OCI-LY3 (cell line): ENCODE data around the gene SPOUT1.
"Not testable (repeated sequence)": the region's sequence is repeated elsewhere in the genome, so short reads cannot be mapped to it uniquely, and the experiment has no call there.

Experiments used
- CTCF ChIP-seq: fragments of 200-600, 300-600 bp; sonication (generic); IDR thresholded peaks from 2 replicates; pipeline ENCODE4 v1.5.1; 2014; ENCODE audit warnings: antibody characterized with exemption, low read length, low read depth
- EZH2phosphoT487 ChIP-seq: fragments of 200-600 bp; shearing (Covaris generic); IDR thresholded peaks from 2 replicates; pipeline ENCODE4 v1.6.1; 2018; ENCODE audit warnings: antibody characterized with exemption, mixed run types, low read depth

DNA sequence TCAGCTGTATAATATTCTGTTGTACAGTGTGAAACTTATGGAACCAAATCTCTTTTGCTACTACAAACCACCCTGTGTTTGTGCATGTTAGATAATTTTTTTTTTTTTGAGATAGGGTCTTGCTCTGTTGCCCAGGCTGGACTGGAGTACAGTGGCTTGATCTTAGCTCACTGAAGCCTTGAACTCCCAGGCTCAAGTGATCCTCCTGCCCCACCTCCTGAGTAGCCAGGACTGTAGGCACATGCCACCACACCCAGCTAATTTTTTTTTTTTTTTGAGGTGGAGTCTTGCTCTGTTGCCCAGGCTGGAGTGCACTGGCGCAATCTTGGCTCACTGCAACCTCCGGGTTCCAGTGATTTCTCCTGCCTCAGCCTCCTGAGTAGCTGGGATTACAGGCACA, 34.6 kb downstream of the SPOUT1 start:
- TF ChIP-seq CTCF, EZH2phosphoT487: not testable (repeated sequence)
